Large intestine (tissue), 3 donors: Measurements from ENCODE around the gene SNCAIP. TPM values are rescaled to one million over a fixed set of nuclear protein-coding genes. Genes with fewer than 3 reads are reported as not detected.

ENCODE experiments used
- DNase-seq, 2 donors: peaks; one replicate each; pipeline versions ENCODE4 v3.0.0 to v3.0.0-alpha.2; 2013
- H3K27ac ChIP-seq: one replicate; pipeline ENCODE4 v1.5.1; 2013; ENCODE audit warnings: low read length
- H3K27me3 ChIP-seq: 2 replicates; pipeline ENCODE4 v1.6.1; 2013; ENCODE audit warnings: low read length; ENCODE audit not compliant: control insufficient read depth, insufficient read depth
- H3K36me3 ChIP-seq: 2 replicates; pipeline ENCODE4 v1.6.1; 2013; ENCODE audit warnings: low read length; ENCODE audit not compliant: control insufficient read depth, insufficient read depth
- H3K4me1 ChIP-seq: one replicate; pipeline ENCODE4 v1.6.1; 2013; ENCODE audit warnings: low read length; ENCODE audit not compliant: control insufficient read depth, insufficient read depth
- H3K4me3 ChIP-seq: one replicate; pipeline ENCODE4 v1.5.1; 2013; ENCODE audit warnings: low read length
- H3K9me3 ChIP-seq: one replicate; pipeline ENCODE4 v1.6.1; 2013; ENCODE audit warnings: mild to moderate bottlenecking, low read depth, low read length, moderate library complexity; ENCODE audit not compliant: control insufficient read depth
- WGBS: methylation state at CpG from one replicate; pipeline ENCODE4 v1.1.5; 2013; ENCODE audit warnings: low lambda C conversion rate; ENCODE audit not compliant: insufficient coverage; 5-methylcytosine and 5-hydroxymethylcytosine counted together
- polyA plus RNA-seq: library from polyadenylated mRNA; unstranded; fragments of 120-200 nt; gene quantifications from one replicate; pipeline ENCODE4 v1.2.1, GENCODE V29; 2013

Gene SNCAIP
- polyA plus RNA-seq, 1 donor: 7.3 TPM

DNA sequence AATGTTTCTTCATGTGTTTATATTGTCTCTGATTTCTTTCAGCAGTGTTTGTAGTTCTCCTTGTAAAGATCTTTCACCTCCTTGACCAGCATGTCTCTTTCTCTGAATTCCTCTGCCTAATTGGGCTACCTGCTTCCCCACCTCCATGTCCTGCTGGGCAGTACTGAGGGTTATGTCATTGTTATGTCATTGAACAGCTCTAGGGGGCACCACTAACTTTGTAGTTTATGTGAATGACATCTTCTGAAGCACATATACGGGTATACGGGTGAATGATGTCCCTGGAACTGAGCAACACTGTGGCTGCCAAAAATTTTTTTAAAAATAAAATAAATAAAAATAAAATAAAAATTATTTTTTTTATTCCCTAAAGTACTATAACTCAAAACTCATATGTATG, 16.9 kb upstream of the SNCAIP start:
- H3K9me3 ChIP-seq: no peaks in the 10 kb centered on the region
- H3K27ac ChIP-seq: no peak overlapping the region
- no peaks in the 10 kb centered on the region for H3K27me3 ChIP-seq
- no peak for DNase-seq
- H3K4me3 ChIP-seq: no peak overlapping the region
- H3K4me1 ChIP-seq: no peaks in the 10 kb centered on the region
- WGBS: no CpG with 5 or more reads among the region's 2 CpGs
- H3K36me3 ChIP-seq: no peaks in the 10 kb centered on the region

DNA sequence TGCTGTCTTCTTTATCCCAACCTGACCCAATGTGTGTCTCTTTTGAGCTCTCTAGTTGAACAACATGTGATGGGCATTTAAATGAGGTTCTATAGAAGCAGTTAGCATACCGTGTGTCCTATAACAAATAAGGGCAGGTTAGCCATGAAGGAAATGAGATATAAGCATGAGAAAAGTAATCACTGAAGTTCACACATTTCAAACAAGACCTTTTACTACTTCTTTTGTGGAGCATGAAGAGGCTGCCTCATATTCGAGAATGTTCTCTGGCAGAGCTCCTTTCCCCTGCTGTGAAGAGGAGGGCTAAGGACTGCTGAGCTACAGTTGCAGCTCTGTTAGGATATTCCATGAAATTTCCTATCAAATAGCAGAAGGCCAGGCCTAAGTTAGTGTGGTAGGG, 15.2 kb upstream of the SNCAIP start:
- H3K4me3 ChIP-seq: no peak overlapping the region
- no CpG with 5 or more reads among the region's 2 CpGs for WGBS

DNA sequence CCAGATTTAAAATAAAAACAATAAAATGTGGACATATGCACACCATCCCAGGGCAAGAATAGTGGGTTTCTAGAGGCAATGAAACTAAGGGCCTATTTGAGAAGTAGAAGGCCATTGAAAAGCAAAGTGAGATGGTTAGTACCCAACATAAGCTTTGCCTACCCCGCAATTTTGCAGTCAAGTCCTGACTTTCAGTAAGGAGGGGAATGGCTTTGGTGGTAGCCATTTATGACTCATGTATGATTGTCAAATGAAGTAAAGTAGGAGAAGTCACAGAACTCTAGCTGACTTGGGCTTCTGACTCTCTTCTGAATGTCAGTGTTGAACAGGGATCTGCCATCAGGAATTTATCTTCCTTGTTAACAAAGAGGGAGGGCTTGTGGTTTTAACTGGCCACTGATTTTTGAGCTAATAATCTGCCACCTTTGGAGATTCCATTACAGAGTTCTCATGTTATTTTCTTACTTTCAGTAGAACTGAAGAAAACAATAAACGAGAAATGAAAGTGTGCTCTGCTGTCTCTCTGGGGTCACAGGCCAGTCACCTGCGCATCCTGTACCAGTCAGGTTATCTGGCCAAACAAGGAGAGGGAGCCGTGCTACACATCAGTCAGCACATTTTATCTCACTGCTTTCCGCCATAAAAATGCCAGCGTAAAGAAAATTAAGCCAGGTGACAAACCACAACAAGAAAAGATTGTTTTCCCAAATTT, 14.3 kb upstream of the SNCAIP start:
- no peaks in the 10 kb centered on the region for H3K27me3 ChIP-seq
- H3K9me3 ChIP-seq: no peaks in the 10 kb centered on the region
- no peak for DNase-seq
- H3K36me3 ChIP-seq: no peaks in the 10 kb centered on the region
- no CpG with 5 or more reads among the region's 6 CpGs for WGBS
- H3K4me3 ChIP-seq: no peak overlapping the region
- no peaks in the 10 kb centered on the region for H3K4me1 ChIP-seq
- no peak overlapping the region for H3K27ac ChIP-seq

More for the DNA sequence above, 15.2 kb upstream of the SNCAIP start:
- Histone ChIP-seq H3K9me3 (no peaks in the 10 kb centered on the region), H3K27me3 (no peaks in the 10 kb centered on the region), H3K27ac (no peak overlapping the region), H3K4me1 (no peaks in the 10 kb centered on the region), H3K36me3 (no peaks in the 10 kb centered on the region)
- DNase-seq: no peak

DNA sequence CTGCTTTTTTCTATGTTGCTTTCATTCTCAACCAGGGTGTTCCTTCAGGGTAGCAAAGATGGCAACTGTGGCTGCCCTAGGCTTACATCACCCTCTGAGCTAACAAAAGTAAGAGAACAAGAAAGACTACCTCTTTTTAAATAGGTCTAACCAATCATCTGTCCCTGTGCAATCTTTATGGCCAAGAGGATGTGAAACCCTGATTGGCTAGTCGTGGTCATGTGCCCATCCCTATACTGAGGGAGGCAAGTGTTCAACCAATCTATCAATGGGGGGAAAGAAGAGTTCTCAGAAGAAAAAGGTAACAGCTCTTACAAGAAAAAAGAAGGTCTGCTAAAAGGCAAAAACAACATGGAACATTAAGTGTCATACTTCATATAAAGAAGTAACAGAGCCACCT, 11.7 kb upstream of the SNCAIP start:
- no CpG with 5 or more reads among the region's 1 CpG for WGBS
- H3K36me3 ChIP-seq: no peaks in the 10 kb centered on the region
- H3K4me1 ChIP-seq: no peaks in the 10 kb centered on the region
- no peaks in the 10 kb centered on the region for H3K27me3 ChIP-seq
- no peak overlapping the region for H3K27ac ChIP-seq
- H3K9me3 ChIP-seq: no peaks in the 10 kb centered on the region
- H3K4me3 ChIP-seq: no peak overlapping the region
- DNase-seq: no peak

DNA sequence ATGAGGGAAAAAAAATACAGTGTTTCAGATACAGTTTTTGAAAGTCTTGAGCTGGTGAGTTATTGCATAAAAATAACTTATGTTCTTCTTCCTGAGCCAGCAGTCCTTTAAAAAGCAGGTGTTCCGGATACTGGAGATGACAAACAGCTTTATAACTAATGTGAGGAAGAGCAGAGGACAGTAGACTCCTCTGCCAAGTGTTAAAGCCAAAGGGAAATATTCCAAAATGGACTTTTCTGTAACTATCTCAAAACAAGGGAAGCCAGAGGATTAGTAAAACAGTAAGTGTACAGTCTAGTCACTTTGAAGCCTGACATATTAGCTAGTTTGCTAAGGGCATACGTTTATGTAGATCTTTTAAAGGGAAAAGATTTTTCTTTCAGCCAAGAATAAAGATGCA, 11.0 kb upstream of the SNCAIP start:
- H3K9me3 ChIP-seq: no peaks in the 10 kb centered on the region
- DNase-seq: no peak
- H3K4me3 ChIP-seq: no peak overlapping the region
- no peaks in the 10 kb centered on the region for H3K4me1 ChIP-seq
- no peaks in the 10 kb centered on the region for H3K27me3 ChIP-seq
- no peak overlapping the region for H3K27ac ChIP-seq
- 63% methylated on average over 1 of the region's 2 CpGs for WGBS
- H3K36me3 ChIP-seq: no peaks in the 10 kb centered on the region

DNA sequence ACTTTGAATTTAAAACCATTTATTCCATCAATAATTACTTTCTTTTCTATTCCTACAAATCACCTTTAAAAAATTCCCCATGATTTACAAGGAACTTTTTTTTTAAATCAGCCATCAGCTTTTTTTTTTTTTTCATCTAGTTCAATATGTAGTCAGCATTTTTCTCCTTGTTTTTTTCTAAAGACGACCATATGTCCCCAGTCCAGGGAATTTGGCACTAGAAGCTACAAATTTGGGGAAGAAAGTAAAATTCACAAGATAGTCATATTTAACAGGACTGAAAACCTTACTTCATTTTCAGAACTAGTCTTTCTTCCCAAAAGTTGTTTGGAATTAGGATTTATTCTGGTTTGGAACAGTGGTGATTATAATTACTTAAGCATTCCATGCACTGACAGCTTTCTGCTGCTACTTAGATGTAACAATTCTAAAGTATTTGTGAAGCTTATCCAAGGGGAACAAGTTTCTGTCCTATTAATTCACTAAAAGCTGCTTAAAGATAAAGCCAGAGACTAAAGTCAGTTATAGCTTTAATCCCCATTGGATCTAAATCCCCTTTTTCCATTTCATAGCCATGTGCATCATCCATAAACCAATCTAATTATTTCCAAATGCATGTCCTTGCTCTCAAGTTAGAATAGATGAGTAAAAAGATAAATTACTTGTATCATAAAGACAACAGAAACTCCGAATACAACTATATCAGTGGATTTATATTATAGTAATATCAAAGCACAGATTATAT, 7.4 kb upstream of the SNCAIP start:
- no peaks in the 10 kb centered on the region for H3K4me1 ChIP-seq
- no peaks in the 10 kb centered on the region for H3K36me3 ChIP-seq
- no peaks in the 10 kb centered on the region for H3K9me3 ChIP-seq
- WGBS: 67% methylated on average over 1 of the region's 2 CpGs
- no peak overlapping the region for H3K4me3 ChIP-seq
- DNase-seq: no peak
- H3K27me3 ChIP-seq: no peaks in the 10 kb centered on the region
- H3K27ac ChIP-seq: no peak overlapping the region

DNA sequence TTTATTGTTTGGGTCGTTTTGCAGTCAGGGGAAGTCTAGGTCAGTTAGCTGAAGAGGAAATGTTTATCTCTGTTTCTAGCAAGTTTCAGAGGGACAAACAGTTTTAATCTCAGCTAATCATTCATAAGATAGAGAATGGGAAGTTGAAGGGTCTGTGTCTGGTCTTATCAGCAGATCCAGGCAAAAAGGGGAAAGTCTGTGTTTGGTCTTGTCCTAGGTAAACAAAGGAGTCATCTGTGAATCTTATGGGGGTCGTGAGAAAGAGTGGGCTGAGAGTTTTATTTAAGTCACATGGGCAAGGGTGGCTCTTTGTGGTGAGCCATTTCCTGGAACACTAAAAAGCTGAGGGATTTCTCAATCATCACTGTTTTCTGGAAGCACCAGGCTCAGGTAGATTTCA, 5.6 kb upstream of the SNCAIP start:
- no CpG with 5 or more reads among the region's 2 CpGs for WGBS
- H3K27ac ChIP-seq: no peak overlapping the region
- H3K4me3 ChIP-seq: no peak overlapping the region
- DNase-seq: peak in 1 of 2 donors; percentile 8
- H3K36me3 ChIP-seq: no peaks in the 10 kb centered on the region
- H3K4me1 ChIP-seq: no peaks in the 10 kb centered on the region
- H3K9me3 ChIP-seq: no peaks in the 10 kb centered on the region
- peaks cover 9% of the 10 kb centered on the region for H3K27me3 ChIP-seq

DNA sequence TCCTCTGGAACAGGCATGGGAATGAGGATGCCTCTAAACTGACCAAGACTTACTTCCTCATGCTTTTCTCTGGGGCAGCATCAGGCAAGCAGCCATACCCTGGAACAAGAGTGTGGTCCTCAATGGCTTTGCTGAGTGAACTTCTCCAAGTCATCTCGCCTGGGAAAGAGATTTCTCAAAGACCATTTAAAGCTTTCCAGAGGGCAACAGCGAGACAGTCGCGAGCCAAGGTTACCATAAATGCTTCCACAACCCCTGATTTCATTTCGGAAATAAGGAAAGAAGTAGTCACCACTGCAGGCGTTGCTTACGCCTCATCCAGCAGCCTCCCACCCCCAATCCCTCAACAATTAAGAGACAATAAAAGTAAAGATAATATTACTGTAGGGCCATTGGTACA, 1.1 kb upstream of the SNCAIP start:
- WGBS: no CpG with 5 or more reads among the region's 7 CpGs
- H3K27me3 ChIP-seq: peaks cover 25% of the 10 kb centered on the region
- H3K9me3 ChIP-seq: no peaks in the 10 kb centered on the region
- no peak overlapping the region for H3K27ac ChIP-seq
- peak in 1 of 2 donors; percentile 15 for DNase-seq
- peak overlapping the region; percentile 40 for H3K4me3 ChIP-seq
- no peaks in the 10 kb centered on the region for H3K36me3 ChIP-seq
- H3K4me1 ChIP-seq: peaks cover 6% of the 10 kb centered on the region

DNA sequence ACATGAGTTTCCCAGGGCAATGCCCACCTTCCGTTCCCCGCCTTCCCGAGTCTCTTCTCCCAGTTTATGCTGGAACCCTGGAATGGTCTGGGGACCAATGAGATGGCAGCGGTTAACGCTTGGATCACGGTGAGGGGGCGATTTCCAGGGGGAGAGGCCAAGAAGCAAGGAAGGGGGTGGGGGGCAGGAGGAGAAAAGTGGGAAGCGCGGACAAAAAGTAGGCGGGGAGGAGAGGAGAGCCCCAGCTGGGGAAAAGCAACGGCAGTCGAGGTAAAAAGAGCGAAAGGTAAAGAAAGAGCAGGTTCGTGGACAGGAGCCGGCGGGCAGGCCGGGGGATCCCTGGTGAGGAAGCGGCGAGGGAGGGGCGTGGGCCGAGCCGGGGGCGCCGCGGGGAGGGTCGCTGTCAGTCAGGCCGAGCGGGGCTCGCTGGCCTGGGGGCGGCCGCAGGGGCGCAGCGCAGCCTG, 508 bp upstream of the SNCAIP start:
- Histone ChIP-seq H3K9me3 (no peaks in the 10 kb centered on the region), H3K4me3 (peak overlapping the region; percentile 40), H3K27me3 (peaks cover 25% of the 10 kb centered on the region), H3K4me1 (peaks cover 6% of the 10 kb centered on the region), H3K27ac (no peak overlapping the region), H3K36me3 (no peaks in the 10 kb centered on the region)
- DNase-seq: no peak
- WGBS: 4% methylated on average over 4 of the region's 33 CpGs

DNA sequence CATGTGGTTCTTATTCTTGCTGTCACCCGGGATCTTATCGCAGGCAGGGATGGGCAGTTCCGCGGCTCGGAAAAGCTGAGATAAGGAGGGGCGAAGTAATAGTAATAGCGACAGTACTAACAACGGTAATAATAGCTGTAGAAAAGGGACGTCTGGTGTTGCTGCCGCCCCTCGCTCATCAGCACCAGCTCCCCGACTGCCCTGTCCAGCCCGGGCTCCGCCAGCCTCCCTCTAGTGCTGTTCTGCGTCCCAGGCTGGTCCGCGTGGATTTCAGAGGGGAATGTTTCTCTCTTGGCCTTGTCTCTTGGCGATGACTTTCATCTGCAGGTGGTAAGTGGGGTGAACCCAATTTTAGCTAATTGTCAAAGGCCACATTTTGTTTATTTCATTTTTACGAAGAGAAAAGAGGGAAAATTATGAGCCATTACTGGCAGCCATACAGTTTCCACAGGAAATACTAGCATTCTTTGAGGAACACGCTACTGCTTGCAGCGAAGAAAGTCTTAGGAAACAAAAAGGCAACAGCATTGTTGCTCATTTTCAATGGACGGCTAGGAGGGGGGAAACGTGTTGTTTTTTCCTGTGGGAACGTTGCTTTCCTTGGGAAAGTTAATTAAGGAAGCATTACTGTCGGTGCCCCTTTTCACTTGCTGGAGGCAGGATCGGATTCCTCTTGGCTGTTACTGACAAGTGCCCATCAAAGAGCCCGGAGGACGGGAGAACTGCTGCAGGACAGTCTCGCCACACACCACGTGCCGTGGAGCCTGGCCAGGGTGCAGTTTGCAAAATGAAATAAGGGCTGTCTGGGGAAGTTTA, 762 bp downstream of the SNCAIP start:
- no peaks in the 10 kb centered on the region for H3K9me3 ChIP-seq
- DNase-seq: peak in 1 of 2 donors; percentile 48
- peaks cover 25% of the 10 kb centered on the region for H3K27me3 ChIP-seq
- WGBS: 0% methylated on average over 1 of the region's 31 CpGs
- H3K4me3 ChIP-seq: peak overlapping the region; percentile 52
- H3K4me1 ChIP-seq: peaks cover 6% of the 10 kb centered on the region
- no peaks in the 10 kb centered on the region for H3K36me3 ChIP-seq
- H3K27ac ChIP-seq: peak overlapping the region; percentile 57
